ENCODE measurements around the gene OPTN.
"Not testable (repeated sequence)": the region's sequence is repeated elsewhere in the genome, so short reads cannot be mapped to it uniquely, and the experiment has no call there.

OPTN gene

GRCh38 chr10:13074563-13075451 is 25.2 kb upstream of the OPTN start:
- DNase-seq (ENCODE audit: extremely low spot score) = peak; percentile 75
- POLR2A ChIA-PET = no interaction called here
- TF ChIP-seq CTCF (IDR thresholded peaks at IDR 0.05; ENCODE audit: control extremely low read depth, extremely low read depth, low read depth, missing control alignments) = peak; percentile 80
- CTCF ChIA-PET = interaction anchor here (0.5 to 3.2 kb wide), 13 partner anchors 8 to 1292 kb away, joined by 3 to 15 read pairs (median 4); partner anchors contain the start of gene OPTN

GRCh38 chr10:13078912-13079775 is 20.8 kb upstream of the OPTN start:
- ChIA-PET POLR2A (no interaction called here), CTCF (no interaction called here)
- TF ChIP-seq CTCF (IDR thresholded peaks at IDR 0.05; ENCODE audit: control extremely low read depth, extremely low read depth, low read depth, missing control alignments) = no peak
- DNase-seq (ENCODE audit: extremely low spot score) = no peak

- TF ChIP-seq CTCF (IDR thresholded peaks at IDR 0.05; ENCODE audit: control extremely low read depth, extremely low read depth, low read depth, missing control alignments) = no peak
- DNase-seq (ENCODE audit: extremely low spot score) = no peak
- CTCF ChIA-PET = no interaction called here
- POLR2A ChIA-PET = no interaction called here
Observed at GRCh38 chr10:13079776-13080050, 20.2 kb upstream of the OPTN start.

- no peak for TF ChIP-seq CTCF (IDR thresholded peaks at IDR 0.05; ENCODE audit: control extremely low read depth, extremely low read depth, low read depth, missing control alignments)
- CTCF ChIA-PET = no interaction called here
- DNase-seq (ENCODE audit: extremely low spot score) = no peak
- POLR2A ChIA-PET = no interaction called here
Observed at GRCh38 chr10:13080643-13081042, 19.3 kb upstream of the OPTN start.

- CTCF ChIA-PET = interaction anchor here (1.7 kb wide), 1 partner anchor 10 kb away, joined by 8 read pairs; no protein-coding TSS in a partner anchor
- DNase-seq (ENCODE audit: extremely low spot score); POLR2A ChIA-PET: not testable (repeated sequence)
Observed at GRCh38 chr10:13083700-13084099, 16.3 kb upstream of the OPTN start.

GRCh38 chr10:13086056-13086455 is 13.9 kb upstream of the OPTN start:
- TF ChIP-seq CTCF (IDR thresholded peaks at IDR 0.05; ENCODE audit: control extremely low read depth, extremely low read depth, low read depth, missing control alignments) = no peak
- ChIA-PET POLR2A (no interaction called here), CTCF (no interaction called here)
- no peak for DNase-seq (ENCODE audit: extremely low spot score)

- POLR2A ChIA-PET = no interaction called here
- CTCF ChIA-PET = interaction anchor here (1.2 to 1.8 kb wide), 2 partner anchors 10 to 12 kb away, joined by 3 to 4 read pairs; no protein-coding TSS in a partner anchor
- no peak for TF ChIP-seq CTCF (IDR thresholded peaks at IDR 0.05; ENCODE audit: control extremely low read depth, extremely low read depth, low read depth, missing control alignments)
- DNase-seq (ENCODE audit: extremely low spot score) = no peak
Observed at GRCh38 chr10:13087601-13087985, 12.4 kb upstream of the OPTN start.
